Measurements from ENCODE around the gene ABCB9.

ABCB9 gene

GRCh38 chr12:122991623-122992275, 25.5 kb upstream of the ABCB9 start:
- DNase-seq = no peak
- no peak overlapping the region for H3K4me3 Mint-ChIP-seq
- H3K4me1 Mint-ChIP-seq = peaks cover 5% of the 10 kb centered on the region
- H3K36me3 Mint-ChIP-seq (ENCODE audit: low read depth) = no peaks in the 10 kb centered on the region
- no peaks in the 10 kb centered on the region for H3K27me3 Mint-ChIP-seq (ENCODE audit: low read depth, poor library complexity)
- TF ChIP-seq, protein P1, sequence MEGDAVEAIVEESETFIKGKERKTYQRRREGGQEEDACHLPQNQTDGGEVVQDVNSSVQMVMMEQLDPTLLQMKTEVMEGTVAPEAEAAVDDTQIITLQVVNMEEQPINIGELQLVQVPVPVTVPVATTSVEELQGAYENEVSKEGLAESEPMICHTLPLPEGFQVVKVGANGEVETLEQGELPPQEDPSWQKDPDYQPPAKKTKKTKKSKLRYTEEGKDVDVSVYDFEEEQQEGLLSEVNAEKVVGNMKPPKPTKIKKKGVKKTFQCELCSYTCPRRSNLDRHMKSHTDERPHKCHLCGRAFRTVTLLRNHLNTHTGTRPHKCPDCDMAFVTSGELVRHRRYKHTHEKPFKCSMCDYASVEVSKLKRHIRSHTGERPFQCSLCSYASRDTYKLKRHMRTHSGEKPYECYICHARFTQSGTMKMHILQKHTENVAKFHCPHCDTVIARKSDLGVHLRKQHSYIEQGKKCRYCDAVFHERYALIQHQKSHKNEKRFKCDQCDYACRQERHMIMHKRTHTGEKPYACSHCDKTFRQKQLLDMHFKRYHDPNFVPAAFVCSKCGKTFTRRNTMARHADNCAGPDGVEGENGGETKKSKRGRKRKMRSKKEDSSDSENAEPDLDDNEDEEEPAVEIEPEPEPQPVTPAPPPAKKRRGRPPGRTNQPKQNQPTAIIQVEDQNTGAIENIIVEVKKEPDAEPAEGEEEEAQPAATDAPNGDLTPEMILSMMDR (IDR thresholded peaks at IDR 0.05) = no peak
- no peak overlapping the region for H3K27ac Mint-ChIP-seq
- H3K9me3 Mint-ChIP-seq = no peaks in the 10 kb centered on the region

DNA sequence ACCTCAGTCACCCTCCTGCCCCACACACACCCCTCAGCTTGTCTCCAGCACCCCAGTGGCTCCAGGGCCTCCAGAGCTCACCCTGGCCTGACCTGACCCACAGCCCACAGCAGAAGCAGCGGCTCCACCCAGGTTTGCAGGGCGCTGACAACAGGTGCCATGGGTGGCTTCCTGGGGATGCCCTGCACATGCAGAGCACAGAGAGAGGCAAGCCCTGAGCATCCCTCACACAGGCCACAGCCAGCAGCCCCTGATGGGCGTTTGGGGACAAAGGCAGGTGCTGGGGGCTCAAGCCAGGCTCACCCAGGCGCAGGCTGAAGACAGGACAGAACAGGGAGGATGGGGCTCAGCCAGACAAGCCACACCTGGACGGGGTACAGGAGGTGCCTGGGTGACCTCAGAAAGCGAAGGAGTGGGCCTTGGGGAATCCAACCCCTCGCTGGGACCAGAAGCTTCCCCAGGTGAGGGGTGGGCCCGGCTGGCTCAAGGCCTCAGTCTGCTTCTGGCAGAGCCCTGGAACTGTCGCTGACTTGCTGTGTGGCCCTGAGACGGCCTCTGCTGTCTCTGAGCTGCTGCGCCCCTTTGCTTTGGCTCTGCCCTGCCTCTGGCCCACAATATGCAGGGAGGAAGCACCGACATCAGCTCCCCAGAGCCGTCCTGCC, 24.8 kb upstream of the ABCB9 start:
- no peak overlapping the region for H3K4me3 Mint-ChIP-seq
- no peaks in the 10 kb centered on the region for H3K27me3 Mint-ChIP-seq (ENCODE audit: low read depth, poor library complexity)
- H3K9me3 Mint-ChIP-seq = no peaks in the 10 kb centered on the region
- peaks cover 5% of the 10 kb centered on the region for H3K4me1 Mint-ChIP-seq
- no peak overlapping the region for H3K27ac Mint-ChIP-seq
- DNase-seq = no peak
- TF ChIP-seq, protein P1 (IDR thresholded peaks at IDR 0.05) = no peak
- H3K36me3 Mint-ChIP-seq (ENCODE audit: low read depth) = no peaks in the 10 kb centered on the region

DNA sequence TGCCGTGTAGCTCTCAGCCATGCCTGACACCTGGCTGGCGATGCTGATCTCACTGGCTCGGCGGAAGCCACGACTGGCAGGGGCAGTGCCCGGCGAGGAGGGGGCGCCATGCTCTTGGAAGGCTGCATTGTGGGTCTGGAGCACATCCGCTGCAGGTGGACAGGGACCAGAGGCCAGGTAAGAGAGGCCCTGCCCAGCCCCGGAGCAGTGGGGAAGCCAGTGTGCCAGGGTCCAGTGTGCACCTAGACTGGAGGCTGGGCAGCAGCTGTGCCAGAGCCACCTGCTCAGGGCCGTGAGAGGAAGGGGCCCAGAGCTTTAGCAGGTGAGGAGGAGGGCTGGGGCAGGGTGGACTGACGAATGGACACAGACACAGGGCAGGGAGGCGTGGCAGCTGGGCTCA, 24.3 kb upstream of the ABCB9 start:
- no peaks in the 10 kb centered on the region for H3K36me3 Mint-ChIP-seq (ENCODE audit: low read depth)
- H3K27me3 Mint-ChIP-seq (ENCODE audit: low read depth, poor library complexity) = no peaks in the 10 kb centered on the region
- TF ChIP-seq, protein P1 (IDR thresholded peaks at IDR 0.05) = no peak
- no peak overlapping the region for H3K4me3 Mint-ChIP-seq
- H3K27ac Mint-ChIP-seq = no peak overlapping the region
- no peak for DNase-seq
- H3K4me1 Mint-ChIP-seq = no peaks in the 10 kb centered on the region
- H3K9me3 Mint-ChIP-seq = no peaks in the 10 kb centered on the region

DNA sequence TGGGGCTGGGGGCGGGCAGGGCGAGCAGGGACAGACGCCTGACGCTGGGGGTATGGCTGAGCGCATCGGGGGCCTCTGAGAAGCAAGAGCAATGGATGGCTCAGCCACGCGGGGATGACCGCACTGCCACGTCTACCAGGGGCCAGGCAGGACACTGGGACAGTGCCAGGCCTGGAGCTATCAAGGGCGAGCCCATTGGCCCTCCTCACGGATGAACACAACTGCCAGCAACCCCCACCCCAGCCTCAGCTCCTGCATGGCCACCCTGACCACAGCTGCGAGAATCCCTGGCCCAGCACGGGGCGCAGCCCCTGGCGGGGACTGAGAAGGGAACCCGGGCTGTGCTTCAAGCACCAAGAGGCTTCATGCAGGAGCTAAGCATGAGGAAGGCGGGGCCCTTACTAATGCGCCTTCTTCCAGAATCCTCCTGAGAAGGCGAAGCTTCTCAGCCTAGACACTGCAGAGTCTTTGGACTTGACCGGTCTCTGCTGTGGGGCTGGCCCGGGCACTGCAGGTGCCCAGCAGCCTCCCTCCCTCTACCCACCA, 23.7 kb upstream of the ABCB9 start:
- TF ChIP-seq, protein P1 (IDR thresholded peaks at IDR 0.05) = no peak
- H3K27ac Mint-ChIP-seq = no peak overlapping the region
- no peak overlapping the region for H3K4me3 Mint-ChIP-seq
- H3K36me3 Mint-ChIP-seq (ENCODE audit: low read depth) = no peaks in the 10 kb centered on the region
- H3K4me1 Mint-ChIP-seq = peaks cover 6% of the 10 kb centered on the region
- no peaks in the 10 kb centered on the region for H3K27me3 Mint-ChIP-seq (ENCODE audit: low read depth, poor library complexity)
- no peak for DNase-seq
- no peaks in the 10 kb centered on the region for H3K9me3 Mint-ChIP-seq

DNA sequence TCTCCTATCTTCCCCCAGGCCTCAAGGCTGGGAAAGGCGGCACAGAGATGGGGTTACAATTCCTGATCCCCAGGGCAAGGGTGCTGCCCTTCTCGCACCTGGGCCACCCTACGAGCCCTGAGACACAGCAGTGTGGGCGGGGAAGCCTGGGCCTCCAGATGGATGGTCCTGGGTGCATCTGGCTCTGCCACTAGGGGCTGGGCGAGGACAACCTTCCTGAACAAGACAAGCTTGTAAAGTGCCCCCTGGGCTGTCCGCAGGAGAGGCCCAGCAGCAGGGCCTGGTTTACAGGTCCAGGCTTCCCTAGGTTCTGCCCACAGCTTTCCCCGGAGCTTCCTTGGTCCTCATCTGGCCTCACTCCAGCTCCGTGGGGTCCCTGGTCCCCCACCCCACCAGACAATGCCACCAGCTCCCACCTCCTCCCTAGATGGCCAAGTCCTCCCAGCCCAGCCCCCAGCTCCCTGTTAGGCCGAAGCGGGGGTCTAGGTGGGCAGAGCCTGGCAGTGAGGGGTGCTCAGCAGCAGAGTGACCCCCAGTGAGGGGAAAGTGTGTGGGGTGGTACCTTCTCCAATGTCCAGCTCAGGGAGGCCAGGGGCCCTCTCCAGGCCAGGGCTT, 23.1 kb upstream of the ABCB9 start:
- Mint-ChIP-seq H3K4me3 (no peak overlapping the region), H3K36me3 (ENCODE audit: low read depth) (no peaks in the 10 kb centered on the region), H3K9me3 (no peaks in the 10 kb centered on the region), H3K27ac (no peak overlapping the region), H3K4me1 (peaks cover 12% of the 10 kb centered on the region), H3K27me3 (ENCODE audit: low read depth, poor library complexity) (no peaks in the 10 kb centered on the region)
- DNase-seq = no peak
- TF ChIP-seq, protein P1 (IDR thresholded peaks at IDR 0.05) = no peak

Data from nephron progenitor cell (in vitro differentiated cells).